ENCODE results near the gene HOXD8.

The HOXD8 gene

GRCh38 chr2:176097820-176098365 lies 31.6 kb upstream of the HOXD8 start:
- no peak for DNase-seq (ENCODE audit: extremely low read depth, low read depth)
- no peak for TF ChIP-seq CTCF (IDR thresholded peaks at IDR 0.05; ENCODE audit: low read depth, low read length)

- DNase-seq (ENCODE audit: extremely low read depth, low read depth) = no peak
- no peak for TF ChIP-seq CTCF (IDR thresholded peaks at IDR 0.05; ENCODE audit: low read depth, low read length)
Measured at GRCh38 chr2:176098366-176099158, 30.9 kb upstream of the HOXD8 start.

GRCh38 chr2:176099159-176099727 lies 30.3 kb upstream of the HOXD8 start:
- no peak for DNase-seq (ENCODE audit: extremely low read depth, low read depth)
- no peak for TF ChIP-seq CTCF (IDR thresholded peaks at IDR 0.05; ENCODE audit: low read depth, low read length)

GRCh38 chr2:176099728-176100546 lies 29.6 kb upstream of the HOXD8 start, which contains the start of gene HOXD12:
Gene HOXD12, plus strand, starts transcription at chr2:176099795. Its CDS starts 7 bp downstream, at chr2:176099802.
- TF ChIP-seq CTCF (IDR thresholded peaks at IDR 0.05; ENCODE audit: low read depth, low read length) = no peak
- no peak for DNase-seq (ENCODE audit: extremely low read depth, low read depth)

GRCh38 chr2:176100547-176101140 lies 28.9 kb upstream of the HOXD8 start:
- no peak for TF ChIP-seq CTCF (IDR thresholded peaks at IDR 0.05; ENCODE audit: low read depth, low read length)
- DNase-seq (ENCODE audit: extremely low read depth, low read depth) = no peak

- TF ChIP-seq CTCF (IDR thresholded peaks at IDR 0.05; ENCODE audit: low read depth, low read length) = no peak
- DNase-seq (ENCODE audit: extremely low read depth, low read depth) = no peak
Measured at GRCh38 chr2:176101216-176101830, 28.2 kb upstream of the HOXD8 start.

Measured in AG09319 (cell line).